NCI-H1436 treated with DMSO at 0.1 percent for 48 hours (cell line): ENCODE data around the gene UGT1A4.

Experiments
- DNase-seq: peaks from one replicate; lab custom pipeline; 2025; lab: John Stamatoyannopoulos, UW

UGT1A4 gene

GRCh38 chr2:233718552-233718951, at the start of gene UGT1A4:
Gene UGT1A4 (plus strand): TSS chr2:233718736. CDS start chr2:233718821, 85 bp downstream.
- no peak for DNase-seq

GRCh38 chr2:233671290-233672161, 47.0 kb upstream of the UGT1A4 start, which contains the start of gene UGT1A9:
Gene UGT1A9 (plus strand): TSS chr2:233671898. CDS start chr2:233671935, 37 bp downstream.
- no peak for DNase-seq

- DNase-seq = no peak
Observed at GRCh38 chr2:233672886-233673285, 45.6 kb upstream of the UGT1A4 start.

GRCh38 chr2:233673896-233674295, 44.6 kb upstream of the UGT1A4 start:
- no peak for DNase-seq

- no peak for DNase-seq
Observed at GRCh38 chr2:233674314-233674713, 44.2 kb upstream of the UGT1A4 start.

GRCh38 chr2:233674995-233675394, 43.5 kb upstream of the UGT1A4 start:
- DNase-seq = no peak

GRCh38 chr2:233676046-233676445, 42.5 kb upstream of the UGT1A4 start:
- no peak for DNase-seq

GRCh38 chr2:233679196-233679595, 39.3 kb upstream of the UGT1A4 start:
- DNase-seq = no peak

GRCh38 chr2:233680361-233681045, 38.0 kb upstream of the UGT1A4 start:
- no peak for DNase-seq

GRCh38 chr2:233681521-233682099, 36.9 kb upstream of the UGT1A4 start, which contains the start of gene UGT1A7:
Gene UGT1A7 (plus strand): TSS chr2:233681901. CDS start chr2:233681938, 37 bp downstream.
- DNase-seq = no peak

- DNase-seq = no peak
Observed at GRCh38 chr2:233684640-233685039, 33.9 kb upstream of the UGT1A4 start.

GRCh38 chr2:233686928-233687327, 31.6 kb upstream of the UGT1A4 start:
- DNase-seq = no peak

- DNase-seq = no peak
Observed at GRCh38 chr2:233688341-233688740, 30.2 kb upstream of the UGT1A4 start.

- DNase-seq = no peak
Observed at GRCh38 chr2:233689031-233689430, 29.5 kb upstream of the UGT1A4 start.

- DNase-seq = no peak
Observed at GRCh38 chr2:233689501-233689900, 29.0 kb upstream of the UGT1A4 start.

GRCh38 chr2:233690444-233690843, 28.1 kb upstream of the UGT1A4 start:
- DNase-seq = no peak

GRCh38 chr2:233691443-233692433, 26.8 kb upstream of the UGT1A4 start:
- DNase-seq = no peak

GRCh38 chr2:233692648-233693047, 25.9 kb upstream of the UGT1A4 start, which contains the start of gene UGT1A6:
Gene UGT1A6 (plus strand): TSS chr2:233692890. CDS start chr2:233693005, 115 bp downstream.
- DNase-seq = no peak

- no peak for DNase-seq
Observed at GRCh38 chr2:233693963-233694362, 24.6 kb upstream of the UGT1A4 start.

GRCh38 chr2:233698740-233699139, 19.8 kb upstream of the UGT1A4 start:
- no peak for DNase-seq

GRCh38 chr2:233699424-233700027, 19.0 kb upstream of the UGT1A4 start:
- DNase-seq = no peak
